Fibroblast of lung (primary cell): ENCODE results near the gene RRAS. TPM values are rescaled to one million over a fixed set of nuclear protein-coding genes. Genes with fewer than 3 reads are reported as not detected.

Experiments
- DNase-seq, 2 donors: peaks; one replicate each; pipeline versions ENCODE4 v3.0.0 to v3.0.0-alpha.2; 2010; ENCODE audit warnings: low read depth in 2 of 2
- H2AFZ ChIP-seq: 2 replicates; pipeline ENCODE4 v1.5.1; 2012; ENCODE audit warnings: low read length, control low read depth, inconsistent platforms
- H3K27ac ChIP-seq: 2 replicates; pipeline ENCODE4 v1.5.1; 2011; ENCODE audit warnings: low read length, control low read depth; ENCODE audit not compliant: insufficient read depth
- H3K27me3 ChIP-seq: 2 replicates; pipeline ENCODE4 v1.5.1; 2011; ENCODE audit warnings: mild to moderate bottlenecking, low read length; ENCODE audit not compliant: control insufficient read depth, insufficient read depth
- H3K36me3 ChIP-seq: 2 replicates; pipeline ENCODE4 v1.5.1; 2011; ENCODE audit warnings: low read length; ENCODE audit not compliant: control insufficient read depth, insufficient read depth
- H3K4me1 ChIP-seq: 2 replicates; pipeline ENCODE4 v1.5.1; 2011; ENCODE audit warnings: low read length; ENCODE audit not compliant: control insufficient read depth, insufficient read depth; ENCODE audit errors: extremely low read depth
- H3K4me2 ChIP-seq: 2 replicates; pipeline ENCODE4 v1.5.1; 2011; ENCODE audit warnings: low read length, control low read depth; ENCODE audit not compliant: insufficient read depth; ENCODE audit errors: extremely low read depth
- H3K4me3 ChIP-seq, 4 experiments: fragments of 200-600 bp in 1 of 4; sonication (generic) in 1 of 4; replicated peaks in 1 of 4; 2 replicates each; pipeline ENCODE4 v1.5.1; 2011 to 2016; ENCODE audit warnings: low read length in 4 of 4, low read depth in 3 of 4, mild to moderate bottlenecking in 3 of 4, control low read depth in 2 of 4, inconsistent platforms in 1 of 4, mixed read lengths in 1 of 4; ENCODE audit not compliant: insufficient read depth in 1 of 4; ENCODE audit errors: control extremely low read depth in 1 of 4
- H3K79me2 ChIP-seq: 2 replicates; pipeline ENCODE4 v1.5.1; 2012; ENCODE audit warnings: mild to moderate bottlenecking, low read length, inconsistent platforms; ENCODE audit not compliant: control insufficient read depth, insufficient read depth
- H3K9ac ChIP-seq: 2 replicates; pipeline ENCODE4 v1.5.1; 2011; ENCODE audit warnings: mild to moderate bottlenecking, low read length, control low read depth; ENCODE audit not compliant: insufficient read depth
- H3K9me3 ChIP-seq: 2 replicates; pipeline ENCODE4 v1.5.1; 2012; ENCODE audit warnings: low read depth, low read length; ENCODE audit not compliant: control insufficient read depth, insufficient read depth
- H4K20me1 ChIP-seq: 2 replicates; pipeline ENCODE4 v1.5.1; 2011; ENCODE audit warnings: low read length; ENCODE audit not compliant: control insufficient read depth, insufficient read depth; ENCODE audit errors: extremely low read depth
- EZH2 ChIP-seq: IDR thresholded peaks from 2 replicates; pipeline ENCODE4 v1.5.1; 2012; ENCODE audit warnings: low read length, control low read depth, mild to moderate bottlenecking; ENCODE audit errors: missing control alignments
- polyA plus RNA-seq, 2 donors: library from polyadenylated mRNA; depleted of rRNA in 1 of 2; stranded (reverse) in 1 of 2; unstranded in 1 of 2; fragments of >200 nt; gene quantifications; 2 replicates each; pipeline ENCODE4 v1.2.1, GENCODE V29; 2011 to 2012; ENCODE audit warnings: missing spikeins in 1 of 2
- total RNA-seq: library from RNA; depleted of rRNA; stranded (reverse); fragments of >200 nt; gene quantifications from 2 replicates; pipeline ENCODE4 v1.2.1, GENCODE V29; 2014
- TF ChIP-seq, protein P1 (sequence below), 2 donors: IDR thresholded peaks in 1 of 2; conservative IDR thresholded peaks in 1 of 2; 1 replicate in 1 of 2; 2 replicates in 1 of 2; pipeline ENCODE4 v1.5.1; 2011 to 2012; ENCODE audit warnings: low read length in 2 of 2, control low read depth in 1 of 2, inconsistent platforms in 1 of 2, low read depth in 1 of 2, mild to moderate bottlenecking in 1 of 2

RRAS gene
- total and polyA plus RNA-seq, 2 donors (not counting 1 experiment from before 2014, with no cell fraction given) = 60.1 to 129 TPM

DNA sequence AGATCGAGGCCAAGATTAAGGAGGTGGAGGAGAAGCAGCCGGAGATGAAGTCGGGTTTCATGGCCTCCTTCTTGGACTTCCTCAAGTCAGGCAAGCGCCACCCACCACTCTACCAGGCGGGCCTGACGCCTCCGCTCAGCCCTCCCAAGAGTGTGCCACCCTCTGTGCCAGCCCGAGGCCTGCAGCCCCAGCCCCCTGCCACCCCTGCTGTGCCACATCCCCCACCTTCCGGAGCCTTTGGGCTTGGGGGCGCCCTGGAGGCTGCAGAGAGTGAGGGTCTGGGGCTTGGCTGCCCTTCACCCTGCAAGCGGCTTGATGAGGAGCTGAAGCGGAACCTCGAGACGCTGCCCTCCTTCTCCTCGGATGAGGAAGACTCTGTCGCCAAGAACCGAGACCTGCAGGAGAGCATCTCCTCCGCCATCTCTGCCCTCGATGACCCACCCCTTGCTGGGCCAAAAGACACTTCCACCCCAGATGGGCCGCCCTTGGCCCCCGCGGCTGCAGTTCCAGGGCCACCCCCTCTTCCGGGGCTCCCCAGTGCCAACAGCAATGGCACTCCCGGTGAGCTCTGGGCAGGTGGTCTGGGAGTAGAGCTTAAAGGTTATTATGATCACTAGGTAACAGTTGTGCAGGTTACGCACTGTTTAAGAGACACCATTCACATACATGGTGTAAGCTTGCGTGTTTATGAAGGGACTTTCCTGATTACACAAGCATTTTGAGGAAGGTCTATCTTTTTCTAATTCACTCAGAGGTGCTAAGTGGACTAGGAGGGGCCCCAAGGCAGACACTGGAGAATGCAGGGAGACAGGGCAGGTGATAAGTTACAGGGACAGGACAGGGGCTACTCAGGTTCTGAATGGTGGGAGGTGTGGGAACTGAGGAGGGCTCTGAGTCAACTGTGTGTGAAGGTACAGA, 40.3 kb downstream of the RRAS start:
- Histone ChIP-seq H3K36me3 (peaks cover 31% of the 10 kb centered on the region), H2AFZ (no peak overlapping the region), H3K4me3 (no peak overlapping the region), H3K9ac (no peak overlapping the region), H3K4me1 (no peaks in the 10 kb centered on the region), H3K9me3 (no peaks in the 10 kb centered on the region), H4K20me1 (no peaks in the 10 kb centered on the region), H3K27me3 (no peaks in the 10 kb centered on the region), H3K79me2 (peaks cover 7% of the 10 kb centered on the region), H3K4me2 (no peak overlapping the region), H3K27ac (no peak overlapping the region)
- DNase-seq = no peak
- TF ChIP-seq, protein P1, sequence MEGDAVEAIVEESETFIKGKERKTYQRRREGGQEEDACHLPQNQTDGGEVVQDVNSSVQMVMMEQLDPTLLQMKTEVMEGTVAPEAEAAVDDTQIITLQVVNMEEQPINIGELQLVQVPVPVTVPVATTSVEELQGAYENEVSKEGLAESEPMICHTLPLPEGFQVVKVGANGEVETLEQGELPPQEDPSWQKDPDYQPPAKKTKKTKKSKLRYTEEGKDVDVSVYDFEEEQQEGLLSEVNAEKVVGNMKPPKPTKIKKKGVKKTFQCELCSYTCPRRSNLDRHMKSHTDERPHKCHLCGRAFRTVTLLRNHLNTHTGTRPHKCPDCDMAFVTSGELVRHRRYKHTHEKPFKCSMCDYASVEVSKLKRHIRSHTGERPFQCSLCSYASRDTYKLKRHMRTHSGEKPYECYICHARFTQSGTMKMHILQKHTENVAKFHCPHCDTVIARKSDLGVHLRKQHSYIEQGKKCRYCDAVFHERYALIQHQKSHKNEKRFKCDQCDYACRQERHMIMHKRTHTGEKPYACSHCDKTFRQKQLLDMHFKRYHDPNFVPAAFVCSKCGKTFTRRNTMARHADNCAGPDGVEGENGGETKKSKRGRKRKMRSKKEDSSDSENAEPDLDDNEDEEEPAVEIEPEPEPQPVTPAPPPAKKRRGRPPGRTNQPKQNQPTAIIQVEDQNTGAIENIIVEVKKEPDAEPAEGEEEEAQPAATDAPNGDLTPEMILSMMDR (conservative IDR thresholded peaks at IDR 0.05 in 1 of 2, IDR thresholded peaks at IDR 0.05 in 1 of 2; ENCODE audit: low read depth in 1 of 2, low read length in 2 of 2) = no peak
- TF ChIP-seq EZH2 = no peak

- Histone ChIP-seq H3K4me1 (peaks cover 2% of the 10 kb centered on the region), H3K9me3 (no peaks in the 10 kb centered on the region), H3K27me3 (no peaks in the 10 kb centered on the region), H4K20me1 (no peaks in the 10 kb centered on the region), H3K4me3 (no peak overlapping the region), H3K27ac (no peak overlapping the region), H3K36me3 (peaks cover 34% of the 10 kb centered on the region), H3K4me2 (no peak overlapping the region), H3K79me2 (peaks cover 14% of the 10 kb centered on the region), H3K9ac (no peak overlapping the region), H2AFZ (no peak overlapping the region)
- DNase-seq = no peak
- TF ChIP-seq EZH2 = no peak
- TF ChIP-seq, protein P1 (conservative IDR thresholded peaks at IDR 0.05 in 1 of 2, IDR thresholded peaks at IDR 0.05 in 1 of 2; ENCODE audit: low read depth in 1 of 2, low read length in 2 of 2) = no peak
These were observed 42.3 kb downstream of the RRAS start for GRCh38 chr19:49597703-49597974.

DNA sequence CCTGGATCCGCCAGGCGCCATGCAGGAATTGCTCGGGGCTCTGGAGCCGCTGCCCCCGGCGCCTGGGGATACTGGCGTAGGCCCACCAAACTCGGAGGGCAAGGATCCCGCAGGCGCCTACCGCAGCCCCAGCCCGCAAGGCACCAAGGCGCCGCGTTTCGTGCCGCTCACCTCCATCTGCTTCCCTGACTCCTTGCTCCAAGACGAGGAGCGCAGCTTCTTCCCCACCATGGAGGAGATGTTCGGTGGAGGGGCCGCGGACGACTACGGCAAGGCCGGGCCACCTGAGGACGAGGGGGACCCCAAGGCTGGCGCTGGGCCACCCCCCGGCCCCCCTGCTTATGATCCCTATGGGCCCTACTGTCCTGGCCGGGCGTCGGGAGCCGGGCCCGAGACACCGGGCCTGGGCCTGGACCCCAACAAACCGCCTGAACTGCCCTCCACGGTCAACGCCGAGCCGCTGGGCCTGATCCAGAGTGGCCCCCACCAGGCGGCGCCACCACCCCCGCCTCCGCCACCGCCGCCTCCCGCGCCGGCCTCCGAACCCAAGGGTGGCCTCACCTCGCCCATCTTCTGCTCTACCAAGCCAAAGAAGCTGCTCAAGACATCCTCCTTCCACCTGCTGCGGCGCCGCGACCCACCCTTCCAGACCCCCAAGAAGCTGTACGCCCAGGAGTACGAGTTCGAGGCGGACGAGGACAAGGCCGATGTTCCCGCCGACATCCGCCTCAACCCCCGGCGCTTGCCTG, 42.8 kb downstream of the RRAS start:
- Histone ChIP-seq H3K27ac (no peak overlapping the region), H3K4me2 (no peak overlapping the region), H3K27me3 (no peaks in the 10 kb centered on the region), H3K9ac (no peak overlapping the region), H3K36me3 (peaks cover 34% of the 10 kb centered on the region), H3K9me3 (no peaks in the 10 kb centered on the region), H2AFZ (no peak overlapping the region), H3K4me3 (no peak overlapping the region), H4K20me1 (no peaks in the 10 kb centered on the region), H3K79me2 (peaks cover 19% of the 10 kb centered on the region), H3K4me1 (peaks cover 2% of the 10 kb centered on the region)
- no peak for DNase-seq
- no peak for TF ChIP-seq EZH2
- TF ChIP-seq, protein P1 (conservative IDR thresholded peaks at IDR 0.05 in 1 of 2, IDR thresholded peaks at IDR 0.05 in 1 of 2; ENCODE audit: low read depth in 1 of 2, low read length in 2 of 2) = no peak
